ENCODE measurements around the gene TCF7.

Gene TCF7

GRCh38 chr5:134113902-134114875, at the start of gene TCF7:
Gene TCF7, plus strand, starts transcription at chr5:134114681. Its CDS starts 226 bp downstream, at chr5:134114907.
- DNase-seq (ENCODE audit: low read depth), result peak; percentile 6
- TF ChIP-seq CTCF (IDR thresholded peaks at IDR 0.05; ENCODE audit: control insufficient read depth, extremely low read depth, insufficient read depth), result no peak
- H3K4me3 ChIP-seq (ENCODE audit: low read depth, low read length), result peak within 1 kb of the TSS; percentile 56

- H3K4me3 ChIP-seq (ENCODE audit: low read depth, low read length), result no peak overlapping the region
- no peak for DNase-seq (ENCODE audit: low read depth)
- no peak for TF ChIP-seq CTCF (IDR thresholded peaks at IDR 0.05; ENCODE audit: control insufficient read depth, extremely low read depth, insufficient read depth)
Measured at GRCh38 chr5:134069553-134069952, 44.9 kb upstream of the TCF7 start.

GRCh38 chr5:134070725-134071613, 43.5 kb upstream of the TCF7 start:
- no peak overlapping the region for H3K4me3 ChIP-seq (ENCODE audit: low read depth, low read length)
- DNase-seq (ENCODE audit: low read depth), result no peak
- no peak for TF ChIP-seq CTCF (IDR thresholded peaks at IDR 0.05; ENCODE audit: control insufficient read depth, extremely low read depth, insufficient read depth)

- TF ChIP-seq CTCF (IDR thresholded peaks at IDR 0.05; ENCODE audit: control insufficient read depth, extremely low read depth, insufficient read depth), result no peak
- DNase-seq (ENCODE audit: low read depth), result no peak
- H3K4me3 ChIP-seq (ENCODE audit: low read depth, low read length), result no peak overlapping the region
Measured at GRCh38 chr5:134071614-134072207, 42.8 kb upstream of the TCF7 start.

- TF ChIP-seq CTCF (IDR thresholded peaks at IDR 0.05; ENCODE audit: control insufficient read depth, extremely low read depth, insufficient read depth), result no peak
- H3K4me3 ChIP-seq (ENCODE audit: low read depth, low read length), result no peak overlapping the region
- DNase-seq (ENCODE audit: low read depth), result no peak
Measured at GRCh38 chr5:134072471-134073210, 41.8 kb upstream of the TCF7 start.

GRCh38 chr5:134073404-134073803, 41.1 kb upstream of the TCF7 start:
- H3K4me3 ChIP-seq (ENCODE audit: low read depth, low read length), result no peak overlapping the region
- DNase-seq (ENCODE audit: low read depth), result no peak
- TF ChIP-seq CTCF (IDR thresholded peaks at IDR 0.05; ENCODE audit: control insufficient read depth, extremely low read depth, insufficient read depth), result no peak
